Measurements from ENCODE around the gene SH3RF3.

DNA sequence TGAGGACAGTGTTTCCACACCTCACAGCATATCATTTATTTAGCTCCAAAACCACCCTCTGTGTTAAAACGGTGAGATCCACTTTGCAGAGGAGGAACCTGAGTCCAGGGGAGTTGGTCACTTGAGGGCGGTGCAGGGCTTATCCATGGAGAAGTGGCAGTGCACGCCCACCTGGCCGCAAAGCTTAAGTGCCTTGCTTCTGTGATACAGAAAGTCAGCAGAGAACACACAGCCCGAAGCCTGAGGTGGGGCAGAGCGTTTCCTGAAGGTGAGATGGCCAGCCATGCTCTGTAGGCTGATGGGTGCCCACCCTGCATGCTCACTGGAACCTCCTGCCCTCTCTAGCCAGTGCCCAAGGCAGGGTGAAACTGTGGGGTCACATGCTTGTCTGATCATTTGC is 87.3 kb downstream of the SH3RF3 start:
- no peak for TF ChIP-seq CTCF (conservative IDR thresholded peaks at IDR 0.05 in 1 of 2, IDR thresholded peaks at IDR 0.05 in 1 of 2; ENCODE audit: low read depth in 1 of 2, low read length in 2 of 2)
- no peak for TF ChIP-seq EZH2 (IDR thresholded peaks at IDR 0.05; ENCODE audit: low read length, missing control alignments)

Data from fibroblast of lung (primary cell).